MCF 10A (cell line): ENCODE results near the gene PIP4K2C. TPM values are rescaled to one million over a fixed set of nuclear protein-coding genes. Genes with fewer than 3 reads are reported as not detected.
"Not testable (repeated sequence)": the region's sequence is repeated elsewhere in the genome, so short reads cannot be mapped to it uniquely, and the experiment has no call there.

Experiments used
- BruUV-seq: library from RNA; stranded (reverse); fragments of 400-500 nt; replicated peaks from 2 replicates; lab custom pipeline; 2021; lab: Mats Ljungman, UMichigan
- CTCF ChIA-PET: fragments of 300-600 bp; sonication (Branson Sonifier 250); formaldehyde crosslinking; extraction: SDS; loops from one replicate; lab custom pipeline; 2021; ENCODE audit warnings: antibody characterized with exemption, inconsistent platforms; lab: Yijun Ruan, JAX
- POLR2A ChIA-PET: fragments of 300-600, 350-650 bp; sonication (Branson Sonifier 250); formaldehyde crosslinking; extraction: SDS; loops from one replicate; lab custom pipeline; 2020; ENCODE audit warnings: antibody characterized with exemption, inconsistent platforms; lab: Yijun Ruan, JAX
- DNase-seq: peaks from one replicate; pipeline ENCODE4 v3.0.0-alpha.2; 2018; ENCODE audit not compliant: unreplicated experiment
- H3K27ac Mint-ChIP-seq: one replicate; pipeline ENCODE4 v1.8.0; 2022; ENCODE audit warnings: mild to moderate bottlenecking, low read depth, mixed read lengths; ENCODE audit not compliant: unreplicated experiment
- H3K27me3 Mint-ChIP-seq: one replicate; pipeline ENCODE4 v1.8.0; 2022; ENCODE audit warnings: mixed read lengths; ENCODE audit not compliant: insufficient read depth, unreplicated experiment
- H3K36me3 Mint-ChIP-seq: one replicate; pipeline ENCODE4 v1.8.0; 2022; ENCODE audit warnings: mild to moderate bottlenecking, moderate library complexity, mixed read lengths; ENCODE audit not compliant: insufficient read depth, unreplicated experiment
- H3K4me1 Mint-ChIP-seq: one replicate; pipeline ENCODE4 v1.8.0; 2022; ENCODE audit warnings: mixed read lengths; ENCODE audit not compliant: insufficient read depth, unreplicated experiment
- H3K4me3 Mint-ChIP-seq: one replicate; pipeline ENCODE4 v1.8.0; 2022; ENCODE audit warnings: mild to moderate bottlenecking, moderate library complexity, mixed read lengths; ENCODE audit not compliant: unreplicated experiment
- H3K9me3 Mint-ChIP-seq: one replicate; pipeline ENCODE4 v1.8.0; 2022; ENCODE audit warnings: mixed read lengths; ENCODE audit not compliant: unreplicated experiment
- intact Hi-C: fragments of 100-400 bp; cut with micrococcal nuclease; formaldehyde crosslinking; loops from 2 replicates; pipeline ENCODE4 v1.14.1; 2022
- total RNA-seq: library from RNA; stranded (reverse); gene quantifications from 2 replicates; pipeline ENCODE4 v1.2.3, GENCODE V29; 2022
- TF ChIP-seq, protein P1 (sequence below): fragments of 200-600 bp; IDR thresholded peaks from one replicate; pipeline ENCODE4 v1.8.0; 2022; ENCODE audit warnings: antibody characterized with exemption, mild to moderate bottlenecking; ENCODE audit not compliant: unreplicated experiment

The PIP4K2C gene
- total RNA-seq, 1 experiment from 2014 or later, result 32.0 TPM

DNA sequence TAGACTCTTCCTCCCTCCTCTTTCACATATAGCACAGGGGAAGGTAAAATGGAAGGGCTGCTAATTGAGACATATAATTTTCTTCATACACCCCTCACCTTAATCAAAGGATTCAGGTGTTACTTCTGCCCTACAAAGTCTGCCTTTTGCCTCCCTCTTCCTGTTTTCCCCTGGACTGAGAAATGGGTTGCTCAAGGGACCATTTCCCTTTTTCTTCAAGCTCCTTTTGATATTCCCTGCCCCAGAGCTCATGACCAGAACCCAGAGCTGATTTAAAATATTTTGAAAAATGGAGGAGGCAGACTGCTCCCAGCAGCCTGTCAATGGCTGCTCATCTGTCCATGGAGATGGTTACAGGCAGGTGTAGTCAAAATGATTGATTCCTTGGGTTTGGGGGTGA lies 6.3 kb upstream of the PIP4K2C start:
- intact Hi-C loops, result no loop called here
- no TSS peak for BruUV-seq
- ChIA-PET CTCF (interaction anchor here (0.6 to 7.5 kb wide), 19 partner anchors 8 to 415 kb away, joined by 3 to 72 read pairs (median 5); partner anchors contain the start of genes B4GALNT1, DTX3 and OS9), POLR2A (interaction anchor here (0.6 kb wide), 1 partner anchor 38 kb away, joined by 3 read pairs; the partner anchor contains the start of gene DCTN2)
- Mint-ChIP-seq H3K9me3 (no peaks in the 10 kb centered on the region), H3K4me1 (no peaks in the 10 kb centered on the region), H3K4me3 (no peak overlapping the region), H3K27ac (no peak overlapping the region), H3K36me3 (no peaks in the 10 kb centered on the region), H3K27me3 (no peaks in the 10 kb centered on the region)
- TF ChIP-seq, protein P1, sequence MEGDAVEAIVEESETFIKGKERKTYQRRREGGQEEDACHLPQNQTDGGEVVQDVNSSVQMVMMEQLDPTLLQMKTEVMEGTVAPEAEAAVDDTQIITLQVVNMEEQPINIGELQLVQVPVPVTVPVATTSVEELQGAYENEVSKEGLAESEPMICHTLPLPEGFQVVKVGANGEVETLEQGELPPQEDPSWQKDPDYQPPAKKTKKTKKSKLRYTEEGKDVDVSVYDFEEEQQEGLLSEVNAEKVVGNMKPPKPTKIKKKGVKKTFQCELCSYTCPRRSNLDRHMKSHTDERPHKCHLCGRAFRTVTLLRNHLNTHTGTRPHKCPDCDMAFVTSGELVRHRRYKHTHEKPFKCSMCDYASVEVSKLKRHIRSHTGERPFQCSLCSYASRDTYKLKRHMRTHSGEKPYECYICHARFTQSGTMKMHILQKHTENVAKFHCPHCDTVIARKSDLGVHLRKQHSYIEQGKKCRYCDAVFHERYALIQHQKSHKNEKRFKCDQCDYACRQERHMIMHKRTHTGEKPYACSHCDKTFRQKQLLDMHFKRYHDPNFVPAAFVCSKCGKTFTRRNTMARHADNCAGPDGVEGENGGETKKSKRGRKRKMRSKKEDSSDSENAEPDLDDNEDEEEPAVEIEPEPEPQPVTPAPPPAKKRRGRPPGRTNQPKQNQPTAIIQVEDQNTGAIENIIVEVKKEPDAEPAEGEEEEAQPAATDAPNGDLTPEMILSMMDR, result no peak
- DNase-seq, result no peak

DNA sequence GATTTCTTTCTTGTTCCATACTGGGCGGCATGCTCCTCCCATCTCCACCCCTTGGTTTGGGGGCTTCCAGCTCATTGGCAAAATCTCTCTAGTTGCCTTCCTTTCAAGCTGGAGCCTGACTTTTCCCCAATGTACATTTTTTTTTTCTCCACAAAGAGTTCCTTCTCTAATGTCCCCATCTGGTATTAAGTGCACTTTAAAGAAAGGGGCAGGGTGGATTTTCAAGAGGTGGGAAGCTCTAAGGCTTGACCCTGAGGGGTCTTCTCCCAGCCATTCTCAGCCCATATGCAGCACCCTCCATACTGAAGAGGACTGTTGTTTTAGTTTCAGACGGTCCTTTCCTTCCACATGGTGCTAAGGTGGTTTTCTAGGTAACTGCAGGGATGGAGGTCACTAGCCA lies 5.8 kb upstream of the PIP4K2C start:
- TF ChIP-seq, protein P1, result no peak
- intact Hi-C loops, result no loop called here
- no TSS peak for BruUV-seq
- no peak overlapping the region for H3K4me3 Mint-ChIP-seq
- H3K27me3 Mint-ChIP-seq, result no peaks in the 10 kb centered on the region
- H3K27ac Mint-ChIP-seq, result no peak overlapping the region
- POLR2A ChIA-PET, result interaction anchor here (0.6 kb wide), 1 partner anchor 160 kb away, joined by 3 read pairs; the partner anchor contains the start of gene TSPAN31
- no peaks in the 10 kb centered on the region for H3K4me1 Mint-ChIP-seq
- no peaks in the 10 kb centered on the region for H3K9me3 Mint-ChIP-seq
- DNase-seq, result no peak
- CTCF ChIA-PET, result interaction anchor here (0.8 to 7.5 kb wide), 15 partner anchors 8 to 416 kb away, joined by 3 to 72 read pairs (median 12); partner anchors contain the start of genes B4GALNT1, DTX3 and OS9
- no peaks in the 10 kb centered on the region for H3K36me3 Mint-ChIP-seq

DNA sequence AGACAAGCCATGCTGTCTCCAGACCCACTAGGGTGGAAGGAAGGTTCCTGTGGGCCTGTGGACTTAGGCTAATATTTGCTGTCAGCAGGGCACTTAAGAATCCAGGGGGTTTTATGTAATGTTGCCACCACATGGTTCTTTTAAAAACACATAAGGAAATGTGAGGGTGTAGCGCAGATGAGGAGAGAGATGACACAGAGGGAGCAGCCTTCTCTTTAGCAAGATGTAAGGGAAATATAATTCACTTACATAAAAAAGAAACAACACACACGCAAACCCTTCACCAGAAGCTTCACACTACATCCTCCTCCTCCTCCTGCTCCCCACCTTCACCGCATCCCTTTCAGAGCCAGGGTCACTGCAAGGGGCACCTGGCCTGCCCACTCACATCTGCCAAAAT lies 4.9 kb upstream of the PIP4K2C start:
- H3K36me3 Mint-ChIP-seq, result no peaks in the 10 kb centered on the region
- TF ChIP-seq, protein P1, result no peak
- no peak overlapping the region for H3K4me3 Mint-ChIP-seq
- H3K9me3 Mint-ChIP-seq, result no peaks in the 10 kb centered on the region
- H3K4me1 Mint-ChIP-seq, result no peaks in the 10 kb centered on the region
- no peak for DNase-seq
- ChIA-PET POLR2A (interaction anchor here (0.6 kb wide), 1 partner anchor 159 kb away, joined by 3 read pairs; the partner anchor contains the start of gene TSPAN31), CTCF (interaction anchor here (0.6 to 7.5 kb wide), 5 partner anchors 21 to 518 kb away, joined by 3 to 72 read pairs (median 24); partner anchors contain the start of genes DTX3 and OS9)
- no peaks in the 10 kb centered on the region for H3K27me3 Mint-ChIP-seq
- BruUV-seq, result no TSS peak
- no peak overlapping the region for H3K27ac Mint-ChIP-seq
- intact Hi-C loops, result no loop called here

DNA sequence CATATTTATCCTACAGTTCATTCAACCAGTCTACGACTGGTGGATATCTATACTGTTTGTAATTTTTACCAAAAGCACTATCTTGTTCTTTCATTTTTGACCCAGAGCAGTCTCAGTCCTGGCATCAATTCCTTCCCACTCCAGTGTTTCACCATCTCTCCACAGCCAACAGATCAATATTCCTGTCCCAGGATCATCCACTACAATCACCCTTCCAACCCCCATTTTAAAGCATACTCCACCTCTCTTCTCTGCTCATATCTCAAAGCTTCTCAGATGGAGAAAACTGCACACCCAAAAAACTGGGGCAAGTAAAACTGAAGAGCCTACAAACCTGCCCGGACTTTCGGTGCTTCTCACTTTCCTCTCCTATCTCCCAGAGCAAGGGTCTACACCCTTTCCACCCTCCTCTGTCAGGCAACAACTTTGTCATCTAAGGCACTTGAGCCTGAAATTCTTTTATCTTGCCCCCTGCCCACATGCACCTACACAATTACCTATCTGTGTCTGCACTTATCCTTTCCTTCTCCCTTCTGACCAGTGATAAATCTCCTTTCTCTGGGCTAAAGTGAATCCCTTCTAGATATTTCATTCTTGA lies 4.1 kb upstream of the PIP4K2C start:
- TF ChIP-seq, protein P1, result no peak
- Mint-ChIP-seq H3K27ac (no peak overlapping the region), H3K4me1 (peaks cover 4% of the 10 kb centered on the region), H3K36me3 (no peaks in the 10 kb centered on the region), H3K27me3 (no peaks in the 10 kb centered on the region), H3K9me3 (no peaks in the 10 kb centered on the region), H3K4me3 (no peak overlapping the region)
- CTCF ChIA-PET, result no interaction called here
- intact Hi-C loops, result no loop called here
- no peak for DNase-seq
- POLR2A ChIA-PET, result no interaction called here
- BruUV-seq, result no TSS peak

DNA sequence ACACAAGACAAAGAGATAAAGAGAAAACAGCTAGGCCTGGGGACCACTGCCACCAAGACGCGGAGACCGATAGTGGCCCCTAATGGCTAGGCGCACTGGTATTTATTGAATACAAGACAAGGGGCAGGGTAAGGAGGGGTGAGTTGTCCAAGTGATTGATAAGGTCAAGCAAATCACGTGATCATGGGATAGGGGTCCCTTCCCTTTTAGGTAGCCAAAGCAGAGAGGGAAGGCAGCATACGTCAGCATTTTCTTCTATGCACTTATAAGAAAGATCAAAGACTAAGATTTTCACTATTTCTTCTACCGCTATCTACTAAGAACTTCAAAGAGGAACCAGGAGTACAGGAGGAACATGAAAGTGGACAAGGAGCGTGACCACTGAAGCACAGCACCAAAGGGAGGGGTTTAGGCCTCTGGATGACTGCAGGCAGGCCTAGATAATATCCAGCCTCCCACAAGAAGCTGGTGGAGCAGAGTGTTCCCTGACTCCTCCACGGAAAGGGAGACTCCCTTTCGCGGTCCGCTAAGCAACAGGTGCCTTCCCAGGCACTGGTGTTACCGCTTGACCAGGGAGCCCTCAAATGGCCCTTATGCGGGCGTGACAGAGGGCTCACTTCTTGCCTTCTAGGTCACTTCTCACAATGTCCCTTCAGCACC lies 1.9 kb upstream of the PIP4K2C start:
- DNase-seq, BruUV-seq, H3K9me3 Mint-ChIP-seq, H3K4me3 Mint-ChIP-seq, intact Hi-C loops, POLR2A ChIA-PET, H3K27ac Mint-ChIP-seq, H3K36me3 Mint-ChIP-seq, H3K27me3 Mint-ChIP-seq: not testable (repeated sequence)
- CTCF ChIA-PET, result interaction anchor here (0.9 kb wide), 1 partner anchor 170 kb away, joined by 3 read pairs; no protein-coding TSS in a partner anchor
- H3K4me1 Mint-ChIP-seq, result peaks cover 16% of the 10 kb centered on the region
